Stomach smooth muscle (tissue), 2 donors: ENCODE results near the gene ARFRP1.
"Not testable (repeated sequence)": the region's sequence is repeated elsewhere in the genome, so short reads cannot be mapped to it uniquely, and the experiment has no call there.

Experiments
- H3K27ac ChIP-seq: one replicate; pipeline ENCODE4 v1.7.0; 2013; ENCODE audit warnings: mild to moderate bottlenecking, low read length, inconsistent platforms
- H3K27me3 ChIP-seq, 2 donors: one replicate each; pipeline ENCODE4 v1.7.0; 2013; ENCODE audit warnings: low read length in 2 of 2; ENCODE audit not compliant: insufficient read depth in 2 of 2, control insufficient read depth in 1 of 2
- H3K36me3 ChIP-seq, 2 donors: one replicate each; pipeline ENCODE4 v1.7.0; 2013; ENCODE audit warnings: low read length in 2 of 2; ENCODE audit not compliant: control insufficient read depth in 2 of 2, insufficient read depth in 2 of 2
- H3K4me1 ChIP-seq: one replicate; pipeline ENCODE4 v1.7.0; 2013; ENCODE audit warnings: low read length; ENCODE audit not compliant: control insufficient read depth, insufficient read depth
- H3K4me3 ChIP-seq, 2 donors: one replicate each; pipeline ENCODE4 v1.7.0; 2013; ENCODE audit warnings: low read length in 2 of 2
- H3K9ac ChIP-seq, 2 donors: one replicate each; pipeline ENCODE4 v1.7.0; 2013; ENCODE audit warnings: low read length in 2 of 2, mild to moderate bottlenecking in 1 of 2
- H3K9me3 ChIP-seq, 2 donors: one replicate each; pipeline ENCODE4 v1.7.0; 2013; ENCODE audit warnings: low read length in 2 of 2; ENCODE audit not compliant: control insufficient read depth in 2 of 2
- donor health status: healthy.
- donor health status: Pancreatic carcinoma.

ARFRP1 gene

DNA sequence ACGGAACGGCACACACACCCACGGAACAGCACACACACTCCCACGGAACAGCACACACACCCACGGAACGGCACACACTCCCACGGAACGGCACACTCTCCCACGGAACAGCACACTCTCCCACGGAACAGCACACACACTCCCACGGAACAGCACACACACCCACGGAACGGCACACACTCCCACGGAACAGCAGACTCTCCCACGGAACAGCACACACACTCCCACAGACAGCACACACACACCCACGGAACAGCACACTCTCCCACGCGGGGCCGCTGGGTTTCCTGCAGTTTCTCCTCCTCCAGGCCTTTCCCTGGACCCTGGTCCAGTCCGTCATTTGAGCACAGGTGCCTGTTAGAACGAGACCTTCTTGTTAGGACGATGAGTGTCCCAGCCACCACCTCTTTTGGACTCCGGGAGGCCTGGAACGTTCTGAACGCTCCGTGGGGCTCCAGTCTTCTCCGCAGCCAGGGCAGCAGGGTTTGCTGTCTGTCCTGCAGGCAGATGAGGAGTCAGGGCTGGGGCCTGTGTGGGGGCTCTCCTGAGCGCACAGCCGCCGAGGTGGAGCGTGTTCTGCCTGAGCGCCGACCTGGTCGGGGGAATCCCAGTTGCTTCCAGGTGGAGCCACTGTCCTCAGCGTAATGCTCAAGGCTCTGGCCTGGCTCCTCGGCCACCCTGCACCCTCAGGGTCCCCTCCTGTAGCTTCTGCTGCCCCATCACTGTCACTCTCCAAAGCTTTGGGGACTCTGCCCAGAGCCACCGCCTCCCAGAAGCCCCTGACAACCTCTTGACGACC lies 28.9 kb downstream of the ARFRP1 start:
- no peak overlapping the region for H3K27ac ChIP-seq
- no peak overlapping the region for H3K4me3 ChIP-seq
- no peaks in the 10 kb centered on the region for H3K9me3 ChIP-seq
- no peak overlapping the region for H3K9ac ChIP-seq
- no peaks in the 10 kb centered on the region for H3K27me3 ChIP-seq
- H3K4me1 ChIP-seq: peaks cover 20% of the 10 kb centered on the region
- H3K36me3 ChIP-seq: peaks cover 15 to 24% of the 10 kb centered on the region in 2 donors

DNA sequence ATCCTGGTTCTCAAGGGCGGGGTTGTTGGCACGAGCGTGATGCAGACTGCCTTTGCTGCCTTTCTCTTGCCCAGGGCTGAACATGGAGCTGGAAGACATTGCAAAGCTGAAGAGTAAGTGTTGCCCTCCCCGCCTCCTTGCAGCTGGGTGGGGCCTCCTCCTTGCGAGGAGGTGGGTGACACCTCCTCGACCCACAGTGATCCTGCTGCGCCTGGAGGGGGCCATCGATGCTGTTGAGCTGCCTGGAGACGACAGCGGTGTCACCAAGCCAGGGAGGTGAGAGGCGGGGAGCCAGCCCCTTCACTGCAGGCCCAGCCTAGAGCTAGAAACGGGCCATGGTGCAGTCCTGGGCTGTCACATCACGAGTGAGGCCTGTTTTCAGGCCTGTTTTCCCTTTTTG lies 29.7 kb downstream of the ARFRP1 start:
- H3K9ac ChIP-seq: no peak overlapping the region
- no peaks in the 10 kb centered on the region for H3K9me3 ChIP-seq
- no peak overlapping the region for H3K4me3 ChIP-seq
- H3K36me3 ChIP-seq: peaks cover 15 to 28% of the 10 kb centered on the region in 2 donors
- H3K27me3 ChIP-seq: no peaks in the 10 kb centered on the region
- no peak overlapping the region for H3K27ac ChIP-seq
- H3K4me1 ChIP-seq: peaks cover 16% of the 10 kb centered on the region

- H3K9me3 ChIP-seq: no peaks in the 10 kb centered on the region
- H3K4me3 ChIP-seq: no peak overlapping the region
- peaks cover 18 to 31% of the 10 kb centered on the region in 2 donors for H3K36me3 ChIP-seq
- no peak overlapping the region for H3K27ac ChIP-seq
- no peaks in the 10 kb centered on the region for H3K27me3 ChIP-seq
- H3K9ac ChIP-seq: no peak overlapping the region
- H3K4me1 ChIP-seq: no peaks in the 10 kb centered on the region
Measured at GRCh38 chr20:63675681-63676368, 32.0 kb downstream of the ARFRP1 start.

GRCh38 chr20:63673951-63674350 lies 33.8 kb downstream of the ARFRP1 start:
- Histone ChIP-seq H3K36me3 (peaks cover 25 to 32% of the 10 kb centered on the region in 2 donors), H3K27me3 (no peaks in the 10 kb centered on the region), H3K4me1 (no peaks in the 10 kb centered on the region), H3K9ac (no peak overlapping the region), H3K9me3 (no peaks in the 10 kb centered on the region), H3K4me3 (no peak overlapping the region), H3K27ac (no peak overlapping the region)

- Histone ChIP-seq H3K36me3 (peaks cover 30 to 32% of the 10 kb centered on the region in 2 donors), H3K9ac (no peak overlapping the region)
Measured at GRCh38 chr20:63672666-63673065, 35.1 kb downstream of the ARFRP1 start.

GRCh38 chr20:63671695-63672094 lies 36.1 kb downstream of the ARFRP1 start:
- peaks cover 35 to 36% of the 10 kb centered on the region in 2 donors for H3K36me3 ChIP-seq
- not testable (repeated sequence) for H3K9ac ChIP-seq

More at GRCh38 chr20:63672666-63673065, 35.1 kb downstream of the ARFRP1 start:
- Histone ChIP-seq H3K9me3 (no peaks in the 10 kb centered on the region), H3K4me1 (no peaks in the 10 kb centered on the region), H3K4me3 (no peak overlapping the region), H3K27ac (no peak overlapping the region), H3K27me3 (no peaks in the 10 kb centered on the region)

GRCh38 chr20:63668351-63668750 lies 39.4 kb downstream of the ARFRP1 start:
- Histone ChIP-seq H3K27me3 (no peaks in the 10 kb centered on the region), H3K36me3 (peaks cover 29 to 32% of the 10 kb centered on the region in 2 donors), H3K9ac (no peak overlapping the region), H3K27ac (no peak overlapping the region), H3K9me3 (no peaks in the 10 kb centered on the region), H3K4me1 (no peaks in the 10 kb centered on the region), H3K4me3 (no peak overlapping the region)

More at GRCh38 chr20:63671695-63672094, 36.1 kb downstream of the ARFRP1 start:
- H3K9me3 ChIP-seq, H3K4me1 ChIP-seq, H3K27ac ChIP-seq, H3K4me3 ChIP-seq, H3K27me3 ChIP-seq: not testable (repeated sequence)

DNA sequence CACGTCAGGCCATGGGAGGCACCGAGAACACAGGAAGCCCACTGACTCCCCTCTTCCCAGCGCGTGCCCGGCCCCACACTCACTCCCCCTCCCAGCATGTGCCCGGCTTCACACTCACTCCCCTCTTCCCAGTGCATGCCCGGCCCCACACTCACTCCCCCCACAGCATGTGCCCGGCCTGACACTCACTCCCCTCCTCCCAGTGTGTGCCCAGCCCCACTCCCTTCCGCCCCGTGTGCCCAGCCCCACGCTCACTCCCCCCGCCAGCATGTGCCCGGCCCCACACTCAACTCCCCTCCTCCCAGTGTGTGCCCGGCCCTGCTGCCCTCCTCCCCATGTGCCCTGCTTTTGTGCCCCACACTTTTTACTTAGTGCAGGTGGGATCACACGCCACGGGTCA lies 39.9 kb downstream of the ARFRP1 start:
- H3K27ac ChIP-seq: no peak overlapping the region
- no peaks in the 10 kb centered on the region for H3K27me3 ChIP-seq
- H3K4me1 ChIP-seq: no peaks in the 10 kb centered on the region
- peaks cover 32 to 37% of the 10 kb centered on the region in 2 donors for H3K36me3 ChIP-seq
- no peaks in the 10 kb centered on the region for H3K9me3 ChIP-seq
- H3K4me3 ChIP-seq: no peak overlapping the region
- H3K9ac ChIP-seq: no peak overlapping the region

DNA sequence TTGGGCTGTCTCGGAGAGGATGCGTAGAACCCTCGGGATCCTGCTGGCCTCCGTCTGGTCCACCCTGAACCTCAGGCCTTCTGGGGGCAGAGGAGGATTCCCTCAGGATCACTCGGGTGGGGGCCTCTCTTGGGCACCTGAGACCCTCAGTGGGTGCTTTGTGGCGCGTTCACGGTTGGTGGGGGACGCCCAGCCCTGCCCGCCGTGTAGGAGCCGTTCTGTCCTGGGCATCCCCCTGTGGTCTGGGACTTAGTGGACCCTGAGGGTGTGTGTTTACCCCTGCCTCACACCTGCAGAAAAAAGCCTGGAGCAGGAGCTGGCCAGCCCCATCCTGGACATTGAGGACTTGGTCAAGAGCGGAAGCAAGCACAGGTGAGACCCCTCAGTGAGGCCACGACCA lies 42.1 kb downstream of the ARFRP1 start:
- Histone ChIP-seq H3K9me3 (no peaks in the 10 kb centered on the region), H3K4me3 (no peak overlapping the region), H3K36me3 (peaks cover 41 to 43% of the 10 kb centered on the region in 2 donors), H3K9ac (no peak overlapping the region), H3K4me1 (no peaks in the 10 kb centered on the region), H3K27me3 (no peaks in the 10 kb centered on the region), H3K27ac (no peak overlapping the region)

DNA sequence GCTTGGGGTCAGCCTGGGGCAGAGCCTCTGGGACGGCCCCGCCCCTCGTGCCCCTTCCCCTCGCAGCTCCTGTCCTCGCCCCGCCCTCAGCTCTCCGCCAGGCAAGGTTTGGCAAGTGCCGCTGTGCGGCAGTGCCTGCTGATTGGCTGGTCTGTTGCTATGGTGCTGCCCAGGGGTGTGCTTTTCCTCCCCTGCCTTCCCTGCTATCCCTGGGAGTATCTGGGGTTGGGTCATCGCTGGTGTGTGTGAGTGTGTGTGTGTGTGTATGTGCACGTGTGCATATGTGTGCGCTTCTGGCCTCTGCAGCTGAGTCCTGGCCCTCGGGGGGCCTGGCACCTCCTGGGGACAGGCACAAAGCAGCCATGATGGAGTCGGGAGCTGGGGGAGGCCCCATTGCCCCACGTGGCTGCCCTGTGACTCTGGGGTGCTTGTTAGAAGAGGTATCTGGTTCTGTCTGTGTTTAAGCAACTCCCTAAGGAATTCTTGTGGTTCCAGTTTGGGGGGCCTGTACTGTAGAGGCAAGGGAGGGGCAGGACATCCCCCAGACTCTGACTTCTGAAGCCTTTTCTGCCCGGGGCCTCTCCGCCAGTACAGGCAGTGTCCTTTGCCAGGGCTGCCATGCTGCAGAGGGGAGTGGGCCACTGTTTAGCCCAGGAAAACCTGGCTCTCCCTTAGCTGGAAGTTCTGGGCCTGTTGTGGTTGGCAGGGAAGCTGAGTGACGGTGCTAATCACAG lies 42.7 kb downstream of the ARFRP1 start:
- H3K27ac ChIP-seq: no peak overlapping the region
- H3K27me3 ChIP-seq: no peaks in the 10 kb centered on the region
- H3K4me3 ChIP-seq: no peak overlapping the region
- H3K4me1 ChIP-seq: no peaks in the 10 kb centered on the region
- H3K9ac ChIP-seq: no peak overlapping the region
- no peaks in the 10 kb centered on the region for H3K9me3 ChIP-seq
- peaks cover 41% of the 10 kb centered on the region in 2 donors for H3K36me3 ChIP-seq
